Liver (tissue), 9 donors: Measurements from ENCODE around the gene CDC25A. TPM values are rescaled to one million over a fixed set of nuclear protein-coding genes. Genes with fewer than 3 reads are reported as not detected.

Experiments
- DNase-seq: peaks from one replicate; pipeline ENCODE4 v3.0.0-alpha.2; 2017; ENCODE audit warnings: low spot score
- H3K27ac ChIP-seq, 2 donors: one replicate each; pipeline ENCODE4 v1.7.0; 2013; ENCODE audit warnings: inconsistent platforms in 2 of 2, low read length in 2 of 2, control low read depth in 1 of 2, low read depth in 1 of 2, mild to moderate bottlenecking in 1 of 2
- H3K27me3 ChIP-seq, 4 donors: one replicate each; pipeline versions ENCODE4 v1.6.1 to v1.7.0; 2013; ENCODE audit warnings: low read length in 3 of 4, inconsistent platforms in 1 of 4, mild to moderate bottlenecking in 1 of 4, moderate library complexity in 1 of 4; ENCODE audit not compliant: control insufficient read depth in 4 of 4, insufficient read depth in 4 of 4
- H3K36me3 ChIP-seq, 4 donors: one replicate each; pipeline versions ENCODE4 v1.6.1 to v1.7.0; 2013; ENCODE audit warnings: low read length in 3 of 4, mild to moderate bottlenecking in 3 of 4, low read depth in 1 of 4, moderate library complexity in 1 of 4; ENCODE audit not compliant: control insufficient read depth in 4 of 4, insufficient read depth in 3 of 4
- H3K4me1 ChIP-seq, 4 donors: one replicate each; pipeline versions ENCODE4 v1.6.1 to v1.7.0; 2013; ENCODE audit warnings: low read length in 3 of 4, mild to moderate bottlenecking in 3 of 4, moderate library complexity in 1 of 4; ENCODE audit not compliant: control insufficient read depth in 4 of 4, insufficient read depth in 4 of 4
- H3K4me3 ChIP-seq, 3 donors: one replicate each; pipeline versions ENCODE4 v1.6.1 to v1.7.0; 2013; ENCODE audit warnings: low read length in 3 of 3, control low read depth in 1 of 3, low read depth in 1 of 3, mild to moderate bottlenecking in 1 of 3
- H3K9ac ChIP-seq, 2 donors: one replicate each; pipeline ENCODE4 v1.7.0; 2013; ENCODE audit warnings: low read length in 2 of 2, mild to moderate bottlenecking in 2 of 2, moderate library complexity in 2 of 2, control low read depth in 1 of 2, low read depth in 1 of 2
- H3K9me3 ChIP-seq, 4 donors: one replicate each; pipeline versions ENCODE4 v1.6.1 to v1.7.0; 2013; ENCODE audit warnings: low read length in 3 of 4; ENCODE audit not compliant: control insufficient read depth in 4 of 4
- FOXA1 ChIP-seq: IDR thresholded peaks from 2 replicates; pipeline ENCODE4 v1.6.1; 2016; ENCODE audit warnings: antibody characterized with exemption
- FOXA2 ChIP-seq: IDR thresholded peaks from 2 replicates; pipeline ENCODE4 v1.6.1; 2016; ENCODE audit warnings: antibody characterized with exemption
- GABPA ChIP-seq, 2 donors: IDR thresholded peaks in 1 of 2; conservative IDR thresholded peaks in 1 of 2; 2 replicates each; pipeline ENCODE4 v1.6.1; 2016; ENCODE audit warnings: antibody characterized with exemption in 2 of 2, mild to moderate bottlenecking in 1 of 2, moderate library complexity in 1 of 2
- HNF4G ChIP-seq: IDR thresholded peaks from 2 replicates; pipeline ENCODE4 v1.6.1; 2016; ENCODE audit warnings: antibody characterized with exemption
- JUND ChIP-seq, 2 donors: IDR thresholded peaks; 2 replicates each; pipeline ENCODE4 v1.6.1; 2016; ENCODE audit warnings: antibody characterized with exemption in 2 of 2
- NR2F2 ChIP-seq: IDR thresholded peaks from 2 replicates; pipeline ENCODE4 v1.6.1; 2016; ENCODE audit warnings: antibody characterized with exemption
- RAD21 ChIP-seq, 2 donors: IDR thresholded peaks; 2 replicates each; pipeline ENCODE4 v1.6.1; 2016; ENCODE audit warnings: antibody characterized with exemption in 2 of 2, mild to moderate bottlenecking in 2 of 2
- RXRA ChIP-seq, 2 donors: IDR thresholded peaks; 2 replicates each; pipeline ENCODE4 v1.6.1; 2017 to 2018; ENCODE audit warnings: antibody characterized with exemption in 2 of 2, mild to moderate bottlenecking in 1 of 2
- SP1 ChIP-seq: IDR thresholded peaks from 2 replicates; pipeline ENCODE4 v1.6.1; 2018; ENCODE audit warnings: antibody characterized with exemption, mild to moderate bottlenecking
- TAF1 ChIP-seq: conservative IDR thresholded peaks from 2 replicates; pipeline ENCODE4 v1.6.1; 2016; ENCODE audit warnings: antibody characterized with exemption, mild to moderate bottlenecking
- YY1 ChIP-seq: IDR thresholded peaks from 2 replicates; pipeline ENCODE4 v1.6.1; 2016; ENCODE audit warnings: antibody characterized with exemption, mild to moderate bottlenecking
- ZBTB33 ChIP-seq: IDR thresholded peaks from 2 replicates; pipeline ENCODE4 v1.6.1; 2016; ENCODE audit warnings: antibody characterized with exemption
- whole genome bisulfite sequencing: extraction: QIAGEN DNeasy Blood & Tissue Kit; methylation state at CpG from one replicate; pipeline ENCODE4 v1.1.7; 2013; 5-methylcytosine and 5-hydroxymethylcytosine counted together
- polyA plus RNA-seq, 2 donors: library from polyadenylated mRNA; stranded (reverse) in 1 of 2; unstranded in 1 of 2; fragments of 200-250 nt in 1 of 2; fragments of >200 nt in 1 of 2; fragmentation: Nextera tagmentation in 1 of 2; extraction: Ambion mirVana in 1 of 2; gene quantifications; one replicate each; pipeline versions ENCODE4 v1.2.1 to v1.2.3, GENCODE V29; 2013 to 2015
- total RNA-seq, 2 donors: library from RNA; depleted of rRNA; stranded (reverse); fragments of >200 nt; gene quantifications; one replicate each; pipeline ENCODE4 v1.2.3, GENCODE V29; 2014
- TF ChIP-seq, protein P1 (sequence below): IDR thresholded peaks from 2 replicates; pipeline ENCODE4 v1.6.1; 2016; ENCODE audit warnings: antibody characterized with exemption, mild to moderate bottlenecking
- donor health status: healthy.
- donor health status: healthy.
- donor health status: healthy.
- donor health status: healthy.
- donor health status: healthy.

The CDC25A gene
- total and polyA plus RNA-seq, 4 donors = 0.18 to 29.6 (median 0.60) TPM

DNA sequence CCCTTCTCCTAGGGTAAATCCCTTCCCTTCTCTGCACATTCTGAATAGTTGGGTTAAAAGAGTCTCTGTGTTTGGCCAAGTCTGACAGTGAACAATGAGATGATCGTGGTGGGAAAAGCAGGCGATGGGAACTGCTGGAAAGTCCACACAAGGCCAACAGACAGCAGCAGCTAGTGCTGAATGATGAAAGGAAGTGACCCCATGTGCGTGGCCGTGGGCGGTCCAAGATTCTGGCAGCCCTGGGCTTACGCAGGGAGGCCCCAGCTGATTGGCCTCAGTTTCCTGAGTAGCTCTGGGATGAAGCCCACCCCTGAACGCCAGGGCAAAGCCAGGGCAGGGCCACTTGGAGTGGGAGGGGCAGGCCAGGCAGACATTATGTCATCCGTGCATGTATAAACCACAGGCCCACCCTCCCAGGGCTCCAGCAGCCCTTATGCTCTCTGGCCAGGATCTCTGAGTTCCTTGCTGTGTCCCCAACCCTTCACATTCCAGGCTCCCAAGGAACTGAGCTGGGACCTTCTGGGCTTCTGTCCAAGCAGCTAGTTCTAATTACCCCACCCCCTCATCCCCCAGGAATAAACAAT lies 57.8 kb downstream of the CDC25A start:
- TF ChIP-seq ZBTB33 (no peak), FOXA1 (no peak), FOXA2 (no peak), TAF1 (no peak), JUND (IDR thresholded peaks at IDR 0.05) (no peak), SP1 (peak; percentile 56), RAD21 (IDR thresholded peaks at IDR 0.05) (peak in 1 of 2 donors; percentile 4), RXRA (IDR thresholded peaks at IDR 0.05) (peak; percentile 10 to 44), NR2F2 (peak; percentile 75), YY1 (no peak), HNF4G (no peak)
- TF ChIP-seq, protein P1, sequence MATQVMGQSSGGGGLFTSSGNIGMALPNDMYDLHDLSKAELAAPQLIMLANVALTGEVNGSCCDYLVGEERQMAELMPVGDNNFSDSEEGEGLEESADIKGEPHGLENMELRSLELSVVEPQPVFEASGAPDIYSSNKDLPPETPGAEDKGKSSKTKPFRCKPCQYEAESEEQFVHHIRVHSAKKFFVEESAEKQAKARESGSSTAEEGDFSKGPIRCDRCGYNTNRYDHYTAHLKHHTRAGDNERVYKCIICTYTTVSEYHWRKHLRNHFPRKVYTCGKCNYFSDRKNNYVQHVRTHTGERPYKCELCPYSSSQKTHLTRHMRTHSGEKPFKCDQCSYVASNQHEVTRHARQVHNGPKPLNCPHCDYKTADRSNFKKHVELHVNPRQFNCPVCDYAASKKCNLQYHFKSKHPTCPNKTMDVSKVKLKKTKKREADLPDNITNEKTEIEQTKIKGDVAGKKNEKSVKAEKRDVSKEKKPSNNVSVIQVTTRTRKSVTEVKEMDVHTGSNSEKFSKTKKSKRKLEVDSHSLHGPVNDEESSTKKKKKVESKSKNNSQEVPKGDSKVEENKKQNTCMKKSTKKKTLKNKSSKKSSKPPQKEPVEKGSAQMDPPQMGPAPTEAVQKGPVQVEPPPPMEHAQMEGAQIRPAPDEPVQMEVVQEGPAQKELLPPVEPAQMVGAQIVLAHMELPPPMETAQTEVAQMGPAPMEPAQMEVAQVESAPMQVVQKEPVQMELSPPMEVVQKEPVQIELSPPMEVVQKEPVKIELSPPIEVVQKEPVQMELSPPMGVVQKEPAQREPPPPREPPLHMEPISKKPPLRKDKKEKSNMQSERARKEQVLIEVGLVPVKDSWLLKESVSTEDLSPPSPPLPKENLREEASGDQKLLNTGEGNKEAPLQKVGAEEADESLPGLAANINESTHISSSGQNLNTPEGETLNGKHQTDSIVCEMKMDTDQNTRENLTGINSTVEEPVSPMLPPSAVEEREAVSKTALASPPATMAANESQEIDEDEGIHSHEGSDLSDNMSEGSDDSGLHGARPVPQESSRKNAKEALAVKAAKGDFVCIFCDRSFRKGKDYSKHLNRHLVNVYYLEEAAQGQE = peak; percentile 25
- H3K4me3 ChIP-seq = no peak overlapping the region
- H3K27me3 ChIP-seq = no peaks in the 10 kb centered on the region
- DNase-seq = peak; percentile 37
- H3K9ac ChIP-seq = no peak overlapping the region
- no peaks in the 10 kb centered on the region for H3K36me3 ChIP-seq
- 69% methylated on average over 8 of the region's 8 CpGs for WGBS
- peak overlapping the region; percentile 17 to 43 for H3K27ac ChIP-seq
- H3K9me3 ChIP-seq = no peaks in the 10 kb centered on the region
- H3K4me1 ChIP-seq = no peaks in the 10 kb centered on the region

GRCh38 chr3:48129921-48130320 lies 58.3 kb downstream of the CDC25A start:
- Histone ChIP-seq H3K4me1 (no peaks in the 10 kb centered on the region), H3K9me3 (no peaks in the 10 kb centered on the region), H3K27me3 (no peaks in the 10 kb centered on the region), H3K36me3 (no peaks in the 10 kb centered on the region), H3K27ac (peak overlapping the region; percentile 17 to 43), H3K9ac (no peak overlapping the region), H3K4me3 (no peak overlapping the region)
- no peak for DNase-seq
- TF ChIP-seq HNF4G (no peak), GABPA (IDR thresholded peaks at IDR 0.05 in 1 of 2, conservative IDR thresholded peaks at IDR 0.05 in 1 of 2) (no peak), FOXA1 (no peak), ZBTB33 (no peak), SP1 (no peak)
- TF ChIP-seq, protein P1 = no peak
- WGBS = 72% methylated on average over 2 of the region's 2 CpGs
